ENCODE data around the gene AP1S1.
"Not testable (repeated sequence)": the region's sequence is repeated elsewhere in the genome, so short reads cannot be mapped to it uniquely, and the experiment has no call there.

Gene AP1S1

GRCh38 chr7:101115215-101115614, 39.1 kb upstream of the AP1S1 start:
- H3K36me3 ChIP-seq, result no peaks in the 10 kb centered on the region
- TF ChIP-seq, protein P1, sequence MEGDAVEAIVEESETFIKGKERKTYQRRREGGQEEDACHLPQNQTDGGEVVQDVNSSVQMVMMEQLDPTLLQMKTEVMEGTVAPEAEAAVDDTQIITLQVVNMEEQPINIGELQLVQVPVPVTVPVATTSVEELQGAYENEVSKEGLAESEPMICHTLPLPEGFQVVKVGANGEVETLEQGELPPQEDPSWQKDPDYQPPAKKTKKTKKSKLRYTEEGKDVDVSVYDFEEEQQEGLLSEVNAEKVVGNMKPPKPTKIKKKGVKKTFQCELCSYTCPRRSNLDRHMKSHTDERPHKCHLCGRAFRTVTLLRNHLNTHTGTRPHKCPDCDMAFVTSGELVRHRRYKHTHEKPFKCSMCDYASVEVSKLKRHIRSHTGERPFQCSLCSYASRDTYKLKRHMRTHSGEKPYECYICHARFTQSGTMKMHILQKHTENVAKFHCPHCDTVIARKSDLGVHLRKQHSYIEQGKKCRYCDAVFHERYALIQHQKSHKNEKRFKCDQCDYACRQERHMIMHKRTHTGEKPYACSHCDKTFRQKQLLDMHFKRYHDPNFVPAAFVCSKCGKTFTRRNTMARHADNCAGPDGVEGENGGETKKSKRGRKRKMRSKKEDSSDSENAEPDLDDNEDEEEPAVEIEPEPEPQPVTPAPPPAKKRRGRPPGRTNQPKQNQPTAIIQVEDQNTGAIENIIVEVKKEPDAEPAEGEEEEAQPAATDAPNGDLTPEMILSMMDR (IDR thresholded peaks at IDR 0.05; ENCODE audit: low read depth, low read length), result no peak
- H3K27me3 ChIP-seq (ENCODE audit: insufficient read depth, low read depth, severe bottlenecking), result peaks cover 94% of the 10 kb centered on the region
- no peak for DNase-seq
- peaks cover 4% of the 10 kb centered on the region for H3K9me3 ChIP-seq (ENCODE audit: severe bottlenecking)
- no peak overlapping the region for H3K4me3 ChIP-seq (ENCODE audit: low read depth, low read length)
- H3K27ac ChIP-seq, result no peak overlapping the region

DNA sequence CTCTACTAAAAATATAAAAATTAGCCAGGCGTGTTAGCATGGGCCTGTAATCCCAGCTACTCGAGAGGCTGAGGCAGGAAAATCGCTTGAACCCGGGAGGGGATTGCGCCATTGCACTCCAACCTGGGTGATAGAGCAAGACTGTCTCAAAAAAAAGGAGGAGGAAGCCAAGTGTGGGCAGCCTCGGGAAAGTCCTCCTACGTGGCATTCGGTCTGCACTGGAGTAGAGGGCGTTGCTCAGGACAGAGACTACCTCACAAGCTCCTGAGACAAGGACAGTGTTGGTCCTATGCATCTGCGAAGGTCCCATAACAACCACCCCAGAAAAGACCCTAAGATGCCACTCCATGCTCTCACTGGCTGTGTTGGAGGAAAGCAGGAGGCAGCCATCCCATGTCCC, 37.4 kb upstream of the AP1S1 start:
- Histone ChIP-seq H3K27ac (no peak overlapping the region), H3K27me3 (ENCODE audit: insufficient read depth, low read depth, severe bottlenecking) (peaks cover 90% of the 10 kb centered on the region)

GRCh38 chr7:101118856-101119255, 35.4 kb upstream of the AP1S1 start:
- no peaks in the 10 kb centered on the region for H3K9me3 ChIP-seq (ENCODE audit: severe bottlenecking)
- no peak for DNase-seq
- H3K36me3 ChIP-seq, result no peaks in the 10 kb centered on the region
- no peak overlapping the region for H3K4me3 ChIP-seq (ENCODE audit: low read depth, low read length)
- TF ChIP-seq, protein P1 (IDR thresholded peaks at IDR 0.05; ENCODE audit: low read depth, low read length), result no peak
- H3K27ac ChIP-seq, result no peak overlapping the region
- peaks cover 90% of the 10 kb centered on the region for H3K27me3 ChIP-seq (ENCODE audit: insufficient read depth, low read depth, severe bottlenecking)

More for the DNA sequence above, 37.4 kb upstream of the AP1S1 start:
- Histone ChIP-seq H3K9me3 (ENCODE audit: severe bottlenecking) (no peaks in the 10 kb centered on the region), H3K36me3 (no peaks in the 10 kb centered on the region), H3K4me3 (ENCODE audit: low read depth, low read length) (no peak overlapping the region)
- DNase-seq, result no peak
- TF ChIP-seq, protein P1 (IDR thresholded peaks at IDR 0.05; ENCODE audit: low read depth, low read length), result no peak

DNA sequence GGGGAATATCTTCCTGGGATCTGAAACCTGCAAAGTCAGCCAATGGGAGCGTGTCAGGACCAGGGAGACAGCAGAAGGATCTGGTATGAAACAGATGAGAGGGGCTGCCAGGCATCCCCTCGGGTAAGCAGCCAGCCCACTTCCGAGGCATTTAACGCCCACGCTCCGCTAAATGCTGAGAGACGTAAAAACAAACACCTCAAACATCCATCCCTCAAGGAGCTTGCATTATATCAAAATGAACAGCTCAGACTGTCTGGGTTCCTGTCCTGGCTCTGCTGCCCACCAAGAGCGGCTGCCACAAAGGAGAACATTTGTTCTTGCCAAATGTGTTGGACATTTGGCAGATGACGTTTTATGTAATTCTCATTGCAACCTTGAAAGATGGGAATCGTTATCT, 34.4 kb upstream of the AP1S1 start:
- H3K4me3 ChIP-seq (ENCODE audit: low read depth, low read length), result no peak overlapping the region
- TF ChIP-seq, protein P1 (IDR thresholded peaks at IDR 0.05; ENCODE audit: low read depth, low read length), result no peak
- peaks cover 90% of the 10 kb centered on the region for H3K27me3 ChIP-seq (ENCODE audit: insufficient read depth, low read depth, severe bottlenecking)
- no peaks in the 10 kb centered on the region for H3K36me3 ChIP-seq
- H3K9me3 ChIP-seq (ENCODE audit: severe bottlenecking), result no peaks in the 10 kb centered on the region
- DNase-seq, result no peak
- H3K27ac ChIP-seq, result no peak overlapping the region

- Histone ChIP-seq H3K9me3 (ENCODE audit: severe bottlenecking) (no peaks in the 10 kb centered on the region), H3K27ac (no peak overlapping the region), H3K4me3 (ENCODE audit: low read depth, low read length) (no peak overlapping the region), H3K36me3 (no peaks in the 10 kb centered on the region), H3K27me3 (ENCODE audit: insufficient read depth, low read depth, severe bottlenecking) (peaks cover 89% of the 10 kb centered on the region)
- TF ChIP-seq, protein P1 (IDR thresholded peaks at IDR 0.05; ENCODE audit: low read depth, low read length), result no peak
- no peak for DNase-seq
Observed at GRCh38 chr7:101120315-101120714, 34.0 kb upstream of the AP1S1 start.

GRCh38 chr7:101121631-101121990, 32.7 kb upstream of the AP1S1 start:
- not testable (repeated sequence) for H3K4me3 ChIP-seq (ENCODE audit: low read depth, low read length); H3K27ac ChIP-seq; H3K36me3 ChIP-seq; H3K9me3 ChIP-seq (ENCODE audit: severe bottlenecking); DNase-seq
- H3K27me3 ChIP-seq (ENCODE audit: insufficient read depth, low read depth, severe bottlenecking), result peaks cover 91% of the 10 kb centered on the region
